ENCODE data around the gene TMEM139. TPM values are rescaled to one million over a fixed set of nuclear protein-coding genes. Genes with fewer than 3 reads are reported as not detected.

The TMEM139 gene
- total RNA-seq, 1 experiment from 2014 or later, result 0.85 TPM

DNA sequence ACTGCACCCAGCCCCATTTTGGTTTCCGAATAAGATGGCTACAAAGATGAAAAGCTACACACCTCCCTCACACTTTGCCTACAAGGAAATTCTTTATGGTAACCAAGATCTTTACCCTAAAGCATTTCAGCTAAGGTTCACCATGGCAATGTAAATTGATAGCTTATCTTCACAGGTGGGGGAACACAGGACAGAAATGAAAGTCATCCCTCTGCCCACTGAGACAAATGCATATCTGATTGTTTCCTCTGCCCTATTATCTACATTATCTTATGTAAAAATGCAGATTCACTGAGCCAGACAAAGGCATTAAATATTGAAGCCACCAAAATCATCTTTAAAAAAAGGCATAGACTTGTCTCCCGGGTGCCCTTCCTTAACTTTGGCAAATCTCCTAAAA lies 3.2 kb upstream of the TMEM139 start:
- H2BK120ac ChIP-seq (ENCODE audit: low read depth, low read length, poor library complexity, severe bottlenecking), result no peak overlapping the region
- no peak for TF ChIP-seq CTCF (conservative IDR thresholded peaks at IDR 0.05)
- H3K27me3 ChIP-seq (ENCODE audit: insufficient read depth, low read length), result peaks cover 2% of the 10 kb centered on the region; the same call in 1 of the 2 replicates
- no peak overlapping the region for H3K9ac ChIP-seq (ENCODE audit: extremely low read depth, insufficient read length, low read length)
- no peak overlapping the region for H2BK12ac ChIP-seq (ENCODE audit: insufficient read length, low read depth, low read length)
- H3K27me3 Mint-ChIP-seq (ENCODE audit: low read depth), result peaks cover 38% of the 10 kb centered on the region
- no peak overlapping the region for H2AFZ ChIP-seq (ENCODE audit: low read length)
- peaks cover 29 to 31% of the 10 kb centered on the region in 2 experiments for H3K4me1 Mint-ChIP-seq
- H4K5ac ChIP-seq (ENCODE audit: insufficient read length, low read depth, low read length), result no peak overlapping the region
- no peak overlapping the region for H3K27ac Mint-ChIP-seq
- no peak overlapping the region for H3T11ph ChIP-seq (ENCODE audit: low read length)
- no peak overlapping the region for H4K8ac ChIP-seq (replicated peaks; ENCODE audit: insufficient read length, low read depth, low read length)
- WGBS (ENCODE audit: extremely low coverage, insufficient read length, low lambda C conversion rate), result no CpG with 5 or more reads among the region's 2 CpGs
- H3K9me3 ChIP-seq (ENCODE audit: control insufficient read depth, low read depth, low read length), result no peaks in the 10 kb centered on the region
- no peak overlapping the region for H2BK20ac ChIP-seq (ENCODE audit: low read depth, low read length, poor library complexity, severe bottlenecking)
- no peaks in the 10 kb centered on the region for H3K79me1 ChIP-seq (ENCODE audit: insufficient read depth, low read depth, low read length, poor library complexity, severe bottlenecking)
- H4K20me1 ChIP-seq (ENCODE audit: control insufficient read depth, insufficient read depth, insufficient read length), result no peaks in the 10 kb centered on the region
- H3K23me2 ChIP-seq (ENCODE audit: insufficient read length, low read depth, low read length, poor library complexity, severe bottlenecking), result peaks cover 5% of the 10 kb centered on the region
- H3K4ac ChIP-seq (ENCODE audit: low read depth, low read length), result no peak overlapping the region
- no peak overlapping the region for H2BK5ac ChIP-seq (ENCODE audit: insufficient read length, low read length)
- H3K23ac ChIP-seq (ENCODE audit: insufficient read length, low read depth, low read length), result no peak overlapping the region
- no peaks in the 10 kb centered on the region; a peak in 1 of 5 replicates for H3K9me3 Mint-ChIP-seq
- H3K18ac ChIP-seq (ENCODE audit: insufficient read length, low read depth, low read length), result no peak overlapping the region
- H3K4me1 ChIP-seq (ENCODE audit: insufficient read depth, low read length), result peaks cover 9% of the 10 kb centered on the region; the same call in 1 of the 2 replicates
- H4K91ac ChIP-seq (ENCODE audit: insufficient read length, low read depth, low read length), result no peak overlapping the region
- no peak overlapping the region for H2BK15ac ChIP-seq (ENCODE audit: low read depth, low read length)
- no peak overlapping the region for H3K27ac ChIP-seq (ENCODE audit: insufficient read length, low read depth, low read length)
- DNase-seq, result no peak
- H3K36me3 Mint-ChIP-seq (ENCODE audit: insufficient read depth in 1 of 3, low read depth in 3 of 3), result peaks cover 0 to under 1% (median 0%) of the 10 kb centered on the region in 3 experiments; a peak in 2 of 7 replicates
- no peak overlapping the region for H3K14ac ChIP-seq (ENCODE audit: insufficient read depth, low read length)
- H3K4me3 Mint-ChIP-seq, result no peak overlapping the region
- H3K56ac ChIP-seq (ENCODE audit: insufficient read length, low read depth, low read length), result no peak overlapping the region
- H2AK5ac ChIP-seq (ENCODE audit: insufficient read length, low read length), result no peak overlapping the region
- H3K79me2 ChIP-seq (ENCODE audit: insufficient read depth, low read length), result no peaks in the 10 kb centered on the region
- no peak overlapping the region for H3K4me2 ChIP-seq (ENCODE audit: insufficient read depth, insufficient read length, low read length)
